HG02884 (cell line): ENCODE results near the gene PARD3B.

ENCODE experiments used
- ATAC-seq: cut with Tn5 transposase; IDR thresholded peaks from one replicate; pipeline ENCODE4 v1.9.1; 2021; ENCODE audit warnings: mild to moderate bottlenecking, moderate library complexity; ENCODE audit not compliant: unreplicated experiment

PARD3B gene

DNA sequence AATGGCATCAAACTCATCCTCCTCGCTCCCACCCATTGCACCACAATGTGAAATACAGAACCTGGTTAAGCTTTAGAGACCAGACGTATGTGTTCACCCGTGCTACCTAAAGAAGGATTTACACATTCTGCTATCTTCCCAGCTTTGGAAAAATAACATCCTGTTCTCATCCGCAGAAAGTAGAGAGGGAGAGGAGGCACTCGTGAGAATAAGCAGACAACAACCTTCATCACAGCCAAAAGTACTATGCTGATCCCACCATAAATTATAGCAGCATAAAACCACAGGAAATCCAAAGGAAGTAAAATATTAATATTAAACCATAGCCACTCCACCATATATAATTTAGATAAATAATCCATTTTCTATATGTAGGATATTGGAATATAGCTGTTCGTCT, 1025.4 kb downstream of the PARD3B start:
- no peak for ATAC-seq

DNA sequence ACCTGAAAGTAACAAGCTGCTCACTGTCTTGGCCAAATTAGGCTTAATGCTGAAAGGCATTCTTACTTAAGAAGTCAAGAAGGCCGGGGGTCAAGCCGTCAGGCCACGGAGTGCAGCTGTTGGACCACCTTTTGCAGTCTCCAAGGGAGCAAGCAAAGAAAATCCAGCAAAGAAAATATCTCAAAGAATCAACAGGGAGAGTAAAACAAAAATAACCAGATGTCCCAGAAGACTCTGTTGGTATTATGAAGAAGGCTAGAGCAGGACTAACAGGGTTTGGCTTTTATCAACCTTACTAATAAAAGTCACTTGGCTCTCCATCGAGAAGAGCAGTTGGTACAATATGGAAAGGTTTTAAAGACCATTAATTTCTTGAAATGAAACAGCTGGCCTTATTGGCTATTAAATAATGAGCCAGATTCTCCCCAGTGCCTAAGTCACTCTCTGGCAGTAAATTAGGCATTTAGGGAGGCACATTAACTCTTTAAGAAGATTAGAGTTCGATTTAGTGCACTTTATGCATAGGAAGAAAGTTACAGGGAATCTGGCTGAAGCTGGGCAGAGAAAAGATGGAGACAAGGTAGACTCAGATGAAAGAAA, 1026.2 kb downstream of the PARD3B start:
- ATAC-seq, result no peak

DNA sequence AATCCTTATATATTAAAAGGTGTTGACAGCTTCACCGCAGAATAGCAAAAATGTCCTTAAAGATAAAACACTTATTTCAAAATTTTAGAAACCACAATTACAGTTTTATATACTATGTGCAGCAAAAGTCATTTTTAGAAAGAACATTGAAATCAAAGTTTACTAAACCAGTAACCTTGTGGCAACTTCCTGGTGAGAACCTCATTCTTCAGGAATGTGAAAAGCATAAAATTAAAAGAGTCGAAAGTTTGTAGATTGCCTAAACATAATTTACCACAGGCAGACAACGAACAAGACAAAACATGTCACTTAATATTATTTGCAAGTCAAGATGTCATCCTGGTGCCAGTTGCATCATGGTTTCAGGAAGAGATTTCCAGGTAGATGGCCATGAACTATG, 1028.7 kb downstream of the PARD3B start:
- no peak for ATAC-seq

GRCh38 chr2:205579335-205579734, 1034.1 kb downstream of the PARD3B start:
- ATAC-seq, result no peak

DNA sequence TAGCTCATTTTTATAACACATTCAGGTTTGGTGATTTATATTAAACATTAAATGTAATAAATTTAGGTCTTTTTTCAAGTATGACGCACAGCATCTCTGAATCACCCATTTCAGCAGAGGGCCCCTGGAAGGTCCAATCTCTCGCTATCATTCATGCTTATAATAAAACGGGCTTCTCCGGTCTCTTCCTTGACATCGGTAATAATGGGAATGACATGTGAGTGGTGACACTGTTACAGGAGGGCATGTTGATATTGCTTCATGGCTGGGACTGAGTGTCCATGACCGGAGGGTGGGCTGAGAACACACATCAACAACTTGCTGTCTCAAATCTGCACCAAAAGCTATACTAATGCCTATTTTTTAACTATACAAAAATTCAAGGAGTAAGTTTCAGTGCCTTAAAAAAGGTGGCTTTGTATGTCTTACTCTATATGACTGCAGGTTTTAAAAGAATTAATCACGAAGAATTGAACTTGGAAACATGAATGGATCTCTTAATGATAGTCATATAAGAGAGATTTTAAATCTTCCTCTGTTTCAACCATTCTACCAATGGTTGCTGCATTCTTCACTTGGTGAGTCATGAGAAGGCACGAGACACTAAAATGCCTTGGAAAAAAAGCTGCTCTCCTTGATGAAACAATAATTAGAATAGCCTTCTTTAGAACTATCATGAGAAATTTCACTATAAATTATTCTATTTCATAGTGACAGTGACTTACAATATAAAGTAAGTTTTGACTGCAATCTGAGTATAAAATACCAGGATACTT, 1035.1 kb downstream of the PARD3B start:
- no peak for ATAC-seq

- ATAC-seq, result no peak
Measured at GRCh38 chr2:205582366-205582765, 1037.1 kb downstream of the PARD3B start.

GRCh38 chr2:205585449-205586383, 1040.4 kb downstream of the PARD3B start:
- ATAC-seq, result no peak

DNA sequence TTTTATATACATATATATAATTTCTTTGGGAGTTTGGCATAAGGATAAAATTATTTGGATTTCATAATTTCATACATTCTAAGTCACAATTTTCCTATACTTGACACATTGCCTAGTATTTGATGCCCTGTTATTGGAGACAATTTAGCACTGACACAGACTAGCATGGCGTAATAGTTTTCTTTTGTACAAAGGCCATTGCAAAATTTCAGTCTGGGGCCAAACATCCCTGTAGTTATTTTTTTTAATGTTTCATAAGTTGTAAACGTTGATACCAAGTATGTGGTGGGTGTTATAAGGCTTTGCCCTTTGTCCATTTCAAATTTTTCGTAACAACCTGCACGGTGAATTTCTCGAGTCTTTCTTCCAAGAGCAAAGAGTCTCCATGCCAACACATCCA, 1041.4 kb downstream of the PARD3B start:
- ATAC-seq, result no peak

DNA sequence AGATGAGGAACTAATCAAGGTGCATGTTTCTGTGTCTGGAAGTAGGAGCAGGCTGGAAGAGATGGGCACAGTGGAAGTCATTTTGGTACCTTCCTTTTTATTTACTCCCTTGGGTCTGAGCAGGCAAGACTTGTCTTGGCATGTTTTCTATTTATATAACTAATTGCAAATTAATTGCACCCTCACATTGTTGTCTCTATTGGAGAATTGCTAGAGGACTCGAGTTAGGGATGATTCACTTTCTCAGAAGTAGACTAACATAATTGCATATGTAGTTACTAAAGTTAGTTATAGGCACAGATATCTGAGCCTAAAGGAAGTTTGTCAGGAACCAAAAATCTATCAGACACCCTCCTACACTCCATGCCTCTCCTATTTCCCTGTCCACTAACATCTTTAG, 1044.2 kb downstream of the PARD3B start:
- ATAC-seq, result no peak

GRCh38 chr2:205590759-205591158, 1045.5 kb downstream of the PARD3B start:
- ATAC-seq, result no peak

- ATAC-seq, result no peak
Measured at GRCh38 chr2:205593891-205594290, 1048.6 kb downstream of the PARD3B start.

DNA sequence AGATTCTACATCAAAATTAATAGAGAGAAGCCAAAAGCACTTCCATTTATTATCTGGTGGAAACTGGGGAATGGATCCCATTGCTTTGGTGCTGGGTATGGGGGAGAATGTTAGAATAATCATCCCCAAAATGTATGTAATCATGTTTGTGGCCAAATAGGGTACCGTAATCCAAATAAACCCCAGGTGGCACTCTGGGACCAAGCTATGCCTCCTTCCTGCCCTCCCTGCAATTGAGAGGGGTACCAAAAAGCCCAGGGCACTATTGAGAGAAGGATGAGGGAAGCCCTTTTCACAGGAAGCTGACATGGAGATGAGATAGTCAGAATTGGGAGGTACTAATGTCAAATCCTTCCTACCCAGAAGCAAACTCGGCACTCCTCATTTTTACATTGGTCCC, 1051.3 kb downstream of the PARD3B start:
- ATAC-seq, result no peak

- no peak for ATAC-seq
Measured at GRCh38 chr2:205605638-205606304, 1060.5 kb downstream of the PARD3B start.

DNA sequence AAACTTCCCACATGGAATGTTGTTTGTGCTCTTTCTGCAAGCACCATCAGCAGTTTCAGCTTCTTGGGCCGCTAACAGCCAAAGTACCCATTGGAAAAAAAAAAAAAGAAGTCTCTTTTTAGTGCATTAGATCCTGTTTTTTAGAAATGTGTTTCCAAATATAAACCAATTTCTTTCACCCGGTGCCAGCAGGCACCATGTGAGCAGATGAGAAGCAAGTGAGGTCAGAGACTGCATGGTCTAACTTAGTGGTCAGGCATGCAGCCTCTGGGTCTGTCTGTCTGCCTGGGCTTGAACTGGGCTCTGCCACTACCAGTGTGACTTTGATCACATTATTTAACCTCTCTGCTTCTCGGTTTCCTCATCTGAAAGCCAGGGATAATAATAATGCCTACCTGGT, 1061.9 kb downstream of the PARD3B start:
- no peak for ATAC-seq

GRCh38 chr2:205609113-205609512, 1063.8 kb downstream of the PARD3B start:
- no peak for ATAC-seq

- no peak for ATAC-seq
Measured at GRCh38 chr2:205610437-205610836, 1065.2 kb downstream of the PARD3B start.

GRCh38 chr2:205612636-205613035, 1067.4 kb downstream of the PARD3B start:
- ATAC-seq, result peak; percentile 60

DNA sequence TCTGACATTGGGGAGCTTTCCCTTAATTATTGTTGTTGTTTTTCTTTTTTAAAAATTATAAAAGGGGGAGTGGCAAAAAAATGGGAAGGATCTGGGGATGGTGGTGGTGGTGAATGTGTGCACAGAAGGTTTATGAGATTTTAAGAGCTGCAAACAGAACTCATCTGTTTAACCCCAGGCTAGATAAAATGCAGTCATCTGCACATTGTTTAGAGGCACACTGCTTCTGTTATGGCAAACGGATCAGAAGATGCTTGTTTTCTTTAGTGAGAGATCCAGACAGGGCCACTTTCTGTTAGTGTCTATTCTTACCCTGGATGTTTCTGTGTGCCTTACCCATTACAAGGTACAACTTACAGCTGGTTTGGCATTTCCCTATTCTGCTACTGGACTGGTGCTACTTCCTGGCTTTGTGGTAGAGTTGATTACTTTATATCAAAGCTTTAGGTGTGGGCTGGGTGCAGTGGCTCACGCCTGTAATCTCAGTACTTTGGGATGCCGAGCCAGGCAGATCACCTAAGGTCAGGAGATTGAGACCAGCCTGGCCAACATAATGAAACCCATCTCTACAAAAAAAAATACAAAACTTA, 1068.8 kb downstream of the PARD3B start:
- ATAC-seq, result no peak

DNA sequence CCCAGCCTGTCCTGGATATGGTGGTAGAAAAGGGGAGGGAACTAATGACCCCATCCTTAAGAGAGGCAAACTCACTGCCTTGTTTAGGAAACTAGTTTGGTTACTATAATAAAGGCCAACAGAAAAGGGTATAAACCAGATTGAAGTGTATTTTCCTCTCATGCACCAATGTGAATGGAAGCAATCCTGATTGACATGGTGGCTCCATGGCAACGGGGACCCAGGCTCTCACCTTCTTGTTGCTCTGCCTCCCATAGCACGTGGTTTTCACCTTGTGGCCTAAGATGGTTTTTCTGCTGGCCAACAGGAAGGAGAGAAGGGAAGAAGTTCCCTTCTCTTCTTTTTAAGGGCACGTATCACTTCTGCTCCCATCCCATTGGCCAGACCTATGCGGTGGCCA, 1069.7 kb downstream of the PARD3B start:
- no peak for ATAC-seq

- no peak for ATAC-seq
Measured at GRCh38 chr2:205617905-205618304, 1072.6 kb downstream of the PARD3B start.

DNA sequence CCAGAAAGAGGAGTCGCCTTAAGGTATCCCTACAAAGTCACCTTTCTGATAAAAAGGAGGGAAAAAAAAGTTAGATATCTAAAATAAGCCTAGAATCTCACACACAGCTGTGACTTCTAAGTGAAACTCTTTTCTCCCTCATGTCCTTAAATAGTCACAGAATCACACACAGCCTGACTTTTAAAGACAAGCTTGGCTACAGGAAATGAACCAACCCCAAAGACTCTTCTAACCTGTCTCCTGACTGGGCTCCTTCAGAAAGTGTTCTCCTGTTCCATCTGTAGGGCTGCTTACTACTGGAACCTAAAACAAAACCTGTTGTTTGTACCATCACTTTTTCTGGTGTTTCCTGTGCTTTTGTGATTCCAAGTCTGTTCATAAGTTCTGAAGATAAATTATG, 1074.3 kb downstream of the PARD3B start:
- ATAC-seq, result no peak
